Ovary (tissue), 9 donors: Measurements from ENCODE around the gene AKR7A2. TPM values are rescaled to one million over a fixed set of nuclear protein-coding genes. Genes with fewer than 3 reads are reported as not detected.

Experiments used
- DNase-seq, 5 donors: peaks; one replicate each; pipeline ENCODE4 v3.0.0-alpha.2; 2019 to 2020
- H3K27ac ChIP-seq, 2 donors: fragments of 200-600 bp; one replicate each; pipeline versions ENCODE4 v1.5.1 to v1.8.0; 2019 to 2022
- H3K27me3 ChIP-seq: fragments of 200-600 bp; one replicate; pipeline ENCODE4 v1.8.0; 2022
- H3K36me3 ChIP-seq: fragments of 200-600 bp; sonication (generic); one replicate; pipeline ENCODE4 v1.5.1; 2019
- H3K4me1 ChIP-seq: one replicate; pipeline ENCODE4 v1.8.1; 2013; ENCODE audit warnings: mild to moderate bottlenecking, moderate library complexity; ENCODE audit not compliant: insufficient read depth
- H3K4me3 ChIP-seq: fragments of 200-600 bp; sonication (generic); one replicate; pipeline ENCODE4 v1.5.1; 2017
- H3K9me3 ChIP-seq, 2 donors: fragments of 200-600 bp in 1 of 2; sonication (generic) in 1 of 2; one replicate each; pipeline versions ENCODE4 v1.5.1 to v1.8.1; 2013 to 2019; ENCODE audit warnings: mild to moderate bottlenecking in 1 of 2, moderate library complexity in 1 of 2
- CTCF ChIP-seq, 3 donors: fragments of 450-650 bp in 2 of 3; fragments of 200-600 bp in 1 of 3; IDR thresholded peaks; one replicate each; pipeline versions ENCODE4 v1.5.1 to v1.8.0; 2016 to 2022; ENCODE audit warnings: antibody characterized with exemption in 3 of 3, mild to moderate bottlenecking in 1 of 3
- EP300 ChIP-seq: sonication (generic); formaldehyde crosslinking; IDR thresholded peaks from one replicate; pipeline ENCODE4 v1.6.1; 2017; ENCODE audit warnings: antibody characterized with exemption
- POLR2A ChIP-seq: fragments of 450-650 bp; IDR thresholded peaks from one replicate; pipeline ENCODE4 v1.6.1; 2017; ENCODE audit warnings: antibody characterized with exemption, mild to moderate bottlenecking, moderate library complexity
- WGBS, 3 donors: extraction: QIAGEN DNeasy Blood & Tissue Kit in 1 of 3; methylation state at CpG; one replicate each; pipeline versions ENCODE4 v1.1.5 to v1.1.7; 2013 to 2017; 5-methylcytosine and 5-hydroxymethylcytosine counted together
- intact Hi-C, 4 donors: fragments of 100-400 bp; cut with DNase I; formaldehyde crosslinking; loops; one replicate each; pipeline versions ENCODE4 v1.11.0 to v1.15.1; 2022 to 2023
- polyA plus RNA-seq, 2 donors: library from polyadenylated mRNA; stranded (reverse); fragments of 200-250 nt in 1 of 2; fragments of 350-450 nt in 1 of 2; fragmentation: Illumina TruSeq in 1 of 2; extraction: RNeasy Lipid Tissue Mini Kit (QIAGEN cat#74804) in 1 of 2; gene quantifications; one replicate each; pipeline ENCODE4 v1.2.3, GENCODE V29; 2013 to 2014
- total RNA-seq, 7 donors: library from RNA; depleted of rRNA in 2 of 7; stranded (reverse); fragments of >200 nt in 2 of 7; fragmentation: NEBNext Ultra II Directional in 3 of 7; extraction: Animal tissue kit (Norgen Biotek cat#: 25700) in 3 of 7; gene quantifications; one replicate each; pipeline versions ENCODE4 v1.1.0 to v1.2.4, GENCODE V29; 2016 to 2023
- donor health status: DM: no; HTN: no; CAD: no; lungs with moderate emphysema.
- donor health status: DM: no; HTN: no; CAD: no.
- donor health status: Bipolar disorder and iron deficiency.
- donor health status: DM: yes; HTN: yes; CAD: no.
- donor health status: DM: no; HTN: no; CAD: no.
- donor health status: DM: yes; HTN: yes; CAD: no.

The AKR7A2 gene
- total and polyA plus RNA-seq, 9 donors = 37.9 to 83.6 (median 55.6) TPM

DNA sequence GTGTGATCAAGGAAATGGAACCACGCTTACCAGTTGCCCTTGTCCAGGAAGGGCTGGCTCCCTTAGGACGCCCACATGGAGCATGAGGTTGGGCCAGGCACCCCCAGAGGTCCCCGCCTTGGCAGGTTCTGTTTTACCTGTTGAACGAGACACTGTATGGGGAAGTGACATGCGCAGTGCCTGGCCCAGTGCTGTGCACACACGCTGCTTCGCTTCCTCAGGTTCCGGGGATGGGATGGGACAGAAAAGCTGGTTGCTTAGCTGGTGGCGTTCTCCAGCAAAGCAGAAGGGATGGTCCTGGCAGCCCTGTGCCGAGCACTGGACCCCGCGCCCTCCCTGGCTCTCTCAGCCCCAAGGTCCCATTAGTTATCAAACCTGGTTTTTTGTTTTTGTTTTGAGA lies 20.9 kb upstream of the AKR7A2 start:
- 91 to 92% (median 91%) methylated on average over 12 of the region's 12 CpGs for WGBS, 3 donors

GRCh38 chr1:19331262-19331878 lies 19.4 kb upstream of the AKR7A2 start:
- WGBS, 3 donors = 84 to 87% (median 86%) methylated on average over 13 of the region's 13 CpGs
- Histone ChIP-seq H3K27ac (no peak overlapping the region), H3K27me3 (no peaks in the 10 kb centered on the region), H3K36me3 (no peaks in the 10 kb centered on the region), H3K9me3 (no peaks in the 10 kb centered on the region), H3K4me1 (no peaks in the 10 kb centered on the region), H3K4me3 (no peak overlapping the region)
- TF ChIP-seq CTCF (IDR thresholded peaks at IDR 0.05) = no peak
- TF ChIP-seq EP300 = no peak
- TF ChIP-seq POLR2A = no peak
- DNase-seq = no peak
- intact Hi-C loops = no loop called here

More for the DNA sequence above, 20.9 kb upstream of the AKR7A2 start:
- H3K9me3 ChIP-seq = no peaks in the 10 kb centered on the region
- H3K27ac ChIP-seq = no peak overlapping the region
- no peaks in the 10 kb centered on the region for H3K4me1 ChIP-seq
- no peaks in the 10 kb centered on the region for H3K36me3 ChIP-seq
- no peak overlapping the region for H3K4me3 ChIP-seq
- TF ChIP-seq CTCF (IDR thresholded peaks at IDR 0.05) = no peak
- no peak for TF ChIP-seq POLR2A
- TF ChIP-seq EP300 = no peak
- intact Hi-C loops = no loop called here
- H3K27me3 ChIP-seq = no peaks in the 10 kb centered on the region
- DNase-seq = no peak

- intact Hi-C loops = no loop called here
- Histone ChIP-seq H3K9me3 (no peaks in the 10 kb centered on the region), H3K27ac (no peak overlapping the region), H3K36me3 (no peaks in the 10 kb centered on the region), H3K4me3 (no peak overlapping the region), H3K4me1 (no peaks in the 10 kb centered on the region), H3K27me3 (no peaks in the 10 kb centered on the region)
- TF ChIP-seq POLR2A (no peak), EP300 (no peak), CTCF (IDR thresholded peaks at IDR 0.05) (no peak)
- DNase-seq = no peak
- WGBS, 3 donors = 69 to 80% (median 69%) methylated on average over 14 of the region's 14 CpGs
These were observed 18.6 kb upstream of the AKR7A2 start for GRCh38 chr1:19330449-19331135.

DNA sequence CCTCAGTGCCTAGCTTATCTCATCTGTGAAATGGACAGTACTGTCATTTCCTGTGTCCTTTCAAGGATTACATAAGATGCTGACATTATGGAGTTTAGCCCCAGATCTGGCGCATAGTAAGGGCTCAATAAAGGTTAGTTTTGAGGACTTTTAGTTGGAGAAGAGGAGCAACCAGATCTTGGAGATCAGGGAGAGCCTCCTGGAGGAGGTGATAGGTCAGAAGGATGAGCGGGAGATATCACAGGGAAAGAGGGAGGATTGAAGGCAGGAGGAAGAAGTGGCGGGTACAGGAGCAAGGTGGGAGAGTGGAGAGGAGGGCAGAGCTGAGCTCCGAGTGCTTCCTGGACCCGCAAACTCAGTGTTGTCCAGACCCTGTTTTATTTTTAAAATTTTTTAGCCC lies 17.7 kb upstream of the AKR7A2 start:
- 85 to 91% (median 88%) methylated on average over 5 of the region's 5 CpGs for WGBS, 3 donors
- TF ChIP-seq POLR2A (no peak), EP300 (no peak), CTCF (IDR thresholded peaks at IDR 0.05) (no peak)
- intact Hi-C loops = no loop called here
- Histone ChIP-seq H3K4me3 (no peak overlapping the region), H3K27me3 (no peaks in the 10 kb centered on the region), H3K36me3 (no peaks in the 10 kb centered on the region), H3K27ac (no peak overlapping the region), H3K9me3 (no peaks in the 10 kb centered on the region), H3K4me1 (no peaks in the 10 kb centered on the region)
- no peak for DNase-seq
